ENCODE results near the gene UIMC1. TPM values are rescaled to one million over a fixed set of nuclear protein-coding genes. Genes with fewer than 3 reads are reported as not detected.
A peak's percentile ranks its signal among the peaks of the same experiment; 100 is the strongest.
"Not testable (repeated sequence)": the region's sequence is repeated elsewhere in the genome, so short reads cannot be mapped to it uniquely, and the experiment has no call there.

The UIMC1 gene
- total RNA-seq, 1 experiment from 2014 or later: 33.6 TPM

DNA sequence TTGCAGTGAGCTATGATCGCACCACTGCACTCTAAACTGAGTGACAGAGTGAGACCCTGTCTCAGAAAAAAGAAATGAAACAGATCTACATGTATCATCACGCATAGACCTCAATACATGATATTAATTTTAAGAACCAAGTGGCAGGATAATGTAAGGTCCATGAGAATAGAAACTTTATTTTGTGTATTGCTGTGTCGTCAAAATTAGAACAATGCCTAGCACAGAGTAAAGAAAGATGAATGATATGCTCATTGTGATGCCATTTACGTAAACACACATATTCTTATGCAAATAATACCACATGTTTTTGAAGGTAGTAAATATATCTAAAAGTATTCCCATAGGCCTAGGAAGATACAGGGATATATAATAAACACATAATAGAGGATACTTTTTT is 3.6 kb upstream of the UIMC1 start:
- no peak for DNase-seq (ENCODE audit: extremely low read depth, low read depth)

DNA sequence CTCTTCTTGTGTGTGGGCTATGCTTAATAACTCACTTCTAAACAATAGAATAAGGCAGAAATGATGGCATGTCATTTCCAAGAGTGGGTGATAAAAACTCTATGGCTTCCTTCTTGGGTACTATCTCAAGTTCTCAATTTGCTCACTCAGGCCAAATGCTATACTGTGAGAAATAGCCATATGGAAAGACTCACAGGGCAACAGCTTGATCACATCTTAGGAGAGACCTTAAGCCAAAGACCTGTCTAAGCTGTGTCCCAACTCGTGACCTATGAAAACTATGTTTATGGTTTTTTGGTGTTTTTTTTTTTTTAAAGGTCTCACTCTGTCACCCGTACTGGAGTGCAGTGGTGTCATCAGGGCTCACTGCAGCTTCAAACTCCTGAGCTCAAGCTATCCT is 2.1 kb upstream of the UIMC1 start:
- no peak for DNase-seq (ENCODE audit: extremely low read depth, low read depth)

DNA sequence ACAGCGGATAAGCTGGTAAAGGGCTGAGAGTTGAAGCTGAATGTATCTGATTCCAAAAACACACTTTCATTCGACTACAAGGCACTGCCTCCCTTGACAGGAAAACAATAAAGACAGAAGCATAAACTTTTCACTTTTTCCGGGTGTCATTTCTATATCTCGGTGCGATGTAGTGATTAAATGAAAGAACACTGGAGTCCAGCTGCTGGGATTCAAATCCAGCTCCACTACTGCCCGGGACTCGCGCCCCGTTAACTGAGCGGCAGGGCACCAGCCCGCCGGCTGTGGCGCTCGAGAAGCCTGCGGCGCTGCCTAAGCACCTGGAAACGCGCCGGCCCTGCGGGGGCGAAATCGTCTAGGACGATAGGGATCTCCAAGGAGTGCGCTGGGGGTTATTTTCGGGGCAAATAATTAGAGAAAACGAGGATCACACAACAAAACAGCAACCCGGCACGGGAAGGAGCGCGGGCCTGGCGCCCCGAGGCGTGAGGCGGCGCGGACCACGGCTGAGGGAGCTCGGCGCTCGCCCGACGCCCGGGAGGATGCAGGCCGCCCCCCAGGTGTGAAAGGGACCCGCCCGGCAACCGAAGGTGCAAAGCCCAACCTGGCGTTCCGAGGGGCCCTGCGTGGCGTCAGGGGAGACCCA is 837 bp downstream of the UIMC1 start:
- DNase-seq (ENCODE audit: extremely low read depth, low read depth): peak; percentile 54

DNA sequence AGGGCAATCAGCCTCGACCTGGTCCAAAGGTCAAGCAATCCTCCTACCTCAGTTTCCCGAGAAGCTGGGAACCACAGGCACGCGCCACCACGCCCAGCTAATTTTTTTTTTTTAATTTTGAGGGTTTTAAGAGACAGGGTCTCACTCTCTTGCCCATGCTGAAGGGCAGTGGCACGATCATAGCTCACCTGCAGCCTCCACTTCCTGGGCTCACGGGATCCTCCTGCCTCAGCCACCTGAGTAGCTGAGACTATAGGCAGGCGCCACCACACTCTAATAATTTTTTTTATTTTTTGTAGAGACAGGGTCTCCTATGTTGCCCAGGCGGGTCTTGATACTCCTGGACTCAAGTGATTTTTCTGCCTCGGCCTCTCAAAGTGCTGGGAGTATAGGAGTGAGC is 1.6 kb downstream of the UIMC1 start:
- no peak for DNase-seq (ENCODE audit: extremely low read depth, low read depth)

DNA sequence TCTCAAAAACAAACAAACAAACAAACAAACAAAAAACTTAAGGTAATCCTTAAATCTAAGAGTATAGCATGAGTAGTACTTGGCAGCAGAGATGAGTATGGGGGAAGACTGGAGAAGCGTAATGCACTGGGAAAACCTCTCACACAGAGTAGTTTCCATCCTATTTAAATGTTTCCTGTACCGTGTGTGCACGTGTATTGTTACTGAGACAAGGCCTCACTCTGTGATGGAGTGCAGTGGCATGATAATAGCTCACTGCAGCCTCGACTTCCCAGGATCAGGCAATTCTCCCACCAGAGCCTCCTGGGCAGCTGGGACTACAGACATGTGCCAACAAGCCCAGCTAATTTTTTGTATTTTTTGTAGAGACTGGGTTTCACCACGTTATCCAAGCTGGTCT is 2.9 kb downstream of the UIMC1 start:
- no peak for DNase-seq (ENCODE audit: extremely low read depth, low read depth)

DNA sequence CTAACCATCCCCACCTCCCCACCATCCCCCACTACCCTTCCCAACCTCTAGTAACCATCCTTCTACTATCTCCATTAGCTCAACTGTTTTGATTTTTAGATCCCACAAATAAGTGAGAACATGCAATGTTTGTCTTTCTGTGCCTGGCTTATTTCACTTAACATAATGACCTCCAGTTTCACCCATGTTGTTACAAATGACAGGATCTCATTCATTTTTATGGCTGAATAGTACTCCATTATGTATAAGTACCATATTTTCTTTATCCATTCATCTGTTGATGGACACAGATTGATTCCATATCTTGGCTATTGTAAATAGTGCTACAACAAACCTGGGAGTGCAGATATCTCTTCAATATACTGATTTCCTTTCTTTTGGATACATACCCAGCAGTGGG is 7.1 kb downstream of the UIMC1 start:
- not testable (repeated sequence) for DNase-seq (ENCODE audit: extremely low read depth, low read depth)

DNA sequence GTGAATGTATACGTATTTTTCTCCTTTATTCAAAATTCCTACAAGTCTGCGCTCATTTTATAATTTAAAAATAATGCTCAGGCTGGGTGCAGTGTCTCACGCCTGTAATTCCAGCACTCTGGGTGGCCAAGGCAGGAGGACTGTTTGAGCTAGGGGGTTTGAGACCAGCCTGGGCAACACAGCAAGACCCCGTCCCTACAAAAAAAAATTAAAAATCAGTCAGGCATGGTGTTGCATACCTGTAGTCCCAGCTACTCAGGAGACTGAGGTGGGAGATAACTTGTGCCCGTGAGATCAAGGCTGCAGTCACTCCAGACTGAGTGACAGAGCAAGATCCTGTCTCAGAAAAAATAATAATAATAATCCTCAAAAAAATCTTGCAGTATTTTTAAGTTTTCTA is 7.8 kb downstream of the UIMC1 start:
- no peak for DNase-seq (ENCODE audit: extremely low read depth, low read depth)

DNA sequence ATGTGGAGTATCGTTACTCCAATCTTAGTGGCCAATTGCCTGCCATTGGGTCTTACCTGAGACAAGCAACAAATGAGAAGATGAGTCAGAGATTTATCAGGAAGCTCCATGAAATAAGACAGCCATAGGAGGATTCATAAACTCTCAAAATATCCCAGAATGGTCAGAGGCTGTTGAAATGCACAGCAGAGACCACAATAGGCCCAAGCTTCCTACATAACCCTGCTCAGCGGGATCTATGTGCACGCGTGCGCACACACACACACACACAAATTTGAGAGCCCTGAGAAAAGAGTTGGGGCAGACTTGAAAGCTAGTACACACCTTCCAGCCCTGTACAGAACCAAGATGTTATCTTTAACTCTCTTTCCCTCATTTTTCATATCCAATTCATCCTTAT is 9.8 kb downstream of the UIMC1 start:
- DNase-seq (ENCODE audit: extremely low read depth, low read depth): no peak

DNA sequence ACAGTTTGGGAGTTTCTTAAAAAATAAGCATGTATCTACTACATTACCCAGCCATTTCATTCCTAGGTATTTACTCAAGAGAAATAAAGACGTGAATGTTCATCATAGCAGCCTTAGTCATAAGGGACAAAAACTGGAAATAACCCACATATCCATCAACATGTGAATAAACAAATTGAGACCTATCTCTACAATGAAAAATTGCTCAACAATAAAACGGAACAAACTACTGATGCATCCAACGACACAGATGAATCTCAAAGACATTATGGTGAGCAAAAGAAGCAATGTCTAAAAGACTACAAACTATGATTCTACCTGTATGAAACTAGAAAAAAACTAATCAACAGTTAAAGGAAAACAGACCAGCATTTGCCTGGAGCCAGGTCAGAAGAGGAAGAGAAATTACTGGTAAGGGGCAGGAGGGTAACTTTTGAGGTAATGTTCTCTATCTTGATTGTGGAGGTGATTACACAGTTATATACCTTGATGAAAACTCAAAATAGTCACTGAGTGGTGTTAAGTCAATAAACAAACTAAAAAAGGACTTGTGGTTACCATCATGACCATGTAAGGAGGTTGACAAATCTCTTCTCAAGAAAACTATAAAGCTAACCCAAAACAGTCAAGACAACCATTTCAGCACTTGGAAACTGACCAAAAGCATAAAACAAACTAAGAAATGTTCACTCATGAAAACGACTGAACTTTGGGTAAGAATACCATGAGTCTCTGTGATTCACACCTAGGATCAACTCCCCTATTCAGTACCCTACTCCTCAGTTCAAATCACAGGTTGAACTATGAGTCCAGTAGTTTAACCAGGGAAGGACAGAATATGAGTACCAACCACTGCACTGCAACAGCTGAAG is 10.4 kb downstream of the UIMC1 start:
- no peak for DNase-seq (ENCODE audit: extremely low read depth, low read depth)

DNA sequence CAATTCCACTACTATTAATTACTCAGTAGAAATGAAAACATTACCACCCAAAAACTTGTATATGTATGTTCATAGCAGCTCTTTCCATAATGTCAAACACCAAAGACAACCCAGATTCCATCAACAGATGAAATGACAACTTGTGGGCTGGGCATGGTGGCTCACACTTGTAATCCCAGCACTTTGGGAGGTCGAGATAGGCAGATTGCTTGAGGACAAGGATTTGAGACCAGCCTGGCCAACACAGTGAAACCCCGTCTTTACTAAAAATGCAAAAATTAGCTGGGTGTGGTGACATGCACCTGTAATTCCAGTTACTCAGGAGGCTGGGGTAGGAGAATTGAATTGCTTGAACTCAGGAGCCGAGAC is 11.5 kb downstream of the UIMC1 start:
- no peak for DNase-seq (ENCODE audit: extremely low read depth, low read depth)

DNA sequence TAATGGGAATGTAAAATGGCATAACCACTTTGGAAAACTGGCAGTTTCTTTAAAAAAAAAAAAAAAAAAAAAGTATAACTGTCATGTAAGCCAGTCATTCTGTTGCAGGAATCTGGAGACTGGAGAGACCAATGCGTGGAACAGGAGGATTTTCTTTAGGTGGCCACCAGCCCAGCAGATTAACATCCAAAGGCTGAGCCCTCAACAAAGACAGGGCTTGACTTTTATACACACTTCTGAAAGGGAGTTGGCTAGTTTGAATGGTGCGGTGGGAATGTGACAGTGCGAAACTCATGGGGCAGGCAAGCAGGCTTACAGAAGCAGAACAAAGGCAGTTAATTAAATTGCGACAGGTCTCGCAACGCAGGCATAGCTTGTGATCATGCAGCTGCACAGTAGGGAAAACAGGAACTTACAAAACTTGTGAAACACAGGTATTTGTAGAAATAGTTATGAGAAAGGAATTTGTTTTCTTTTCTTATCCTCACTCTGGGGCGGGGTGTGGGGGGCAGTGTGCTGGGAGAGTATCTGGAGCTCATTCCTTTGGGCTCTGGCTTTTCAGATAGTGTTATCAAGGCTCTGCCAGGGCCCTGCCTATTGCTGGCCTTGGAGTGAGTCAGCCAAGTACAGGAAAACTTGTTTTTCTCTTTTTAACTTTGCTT is 12.0 kb downstream of the UIMC1 start:
- no peak for DNase-seq (ENCODE audit: extremely low read depth, low read depth)

DNA sequence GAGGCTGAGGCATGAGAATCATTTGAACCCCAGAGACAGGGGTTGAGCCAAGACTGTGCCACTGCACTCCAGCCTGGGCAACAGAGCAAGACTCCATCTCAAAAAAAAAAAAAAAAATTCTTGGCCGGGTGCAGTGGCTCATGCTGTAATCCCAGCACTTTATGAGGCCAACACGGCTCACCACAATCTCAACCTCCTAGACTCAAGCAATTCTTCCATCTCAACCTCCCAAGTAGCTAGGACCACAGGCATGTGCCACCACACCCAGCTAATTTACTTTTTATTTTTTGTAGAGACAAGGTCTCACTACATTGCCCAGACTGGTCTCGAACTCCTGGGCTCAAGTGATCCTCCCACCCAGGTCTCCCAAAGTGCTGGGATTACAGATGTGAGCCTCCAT is 13.5 kb downstream of the UIMC1 start:
- DNase-seq (ENCODE audit: extremely low read depth, low read depth): not testable (repeated sequence)

DNA sequence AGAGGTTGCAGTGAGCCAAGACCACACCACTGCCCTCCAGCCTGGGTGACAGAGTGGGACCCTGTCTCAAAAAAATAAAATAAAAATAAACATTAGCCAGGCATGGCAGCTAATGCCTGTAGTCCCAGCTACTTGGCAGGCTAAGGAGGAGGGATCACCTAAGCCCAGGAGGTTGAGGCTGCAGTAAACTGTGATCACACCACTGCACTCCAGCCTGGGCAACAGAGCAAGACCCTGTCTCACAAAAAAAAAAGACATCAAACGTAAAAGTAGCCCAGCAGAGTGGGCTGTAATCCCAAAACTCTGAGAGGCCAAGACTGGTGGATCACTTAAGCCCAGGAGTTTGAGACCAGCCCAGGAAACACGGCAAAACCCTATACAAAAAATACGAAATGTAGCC is 19.0 kb downstream of the UIMC1 start:
- DNase-seq (ENCODE audit: extremely low read depth, low read depth): no peak

DNA sequence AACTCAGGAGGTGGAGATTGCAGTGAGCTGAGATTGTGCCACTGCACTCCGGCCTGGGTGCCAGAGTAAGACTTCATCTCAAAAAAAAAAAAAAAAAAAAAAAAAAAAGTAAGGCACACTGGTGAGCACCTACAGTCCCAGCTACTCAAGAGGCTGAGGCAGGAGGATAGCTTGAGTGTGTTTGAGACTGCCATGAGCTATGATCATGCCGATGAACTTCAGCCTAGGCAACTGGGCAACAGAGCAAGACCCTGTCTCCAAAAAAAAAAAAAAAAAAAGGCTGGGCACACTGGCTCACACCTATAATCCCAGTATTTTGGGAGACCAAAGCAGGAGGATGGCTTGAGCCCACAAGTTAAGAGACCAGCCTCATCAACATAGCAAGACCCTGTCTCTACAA is 20.3 kb downstream of the UIMC1 start:
- no peak for DNase-seq (ENCODE audit: extremely low read depth, low read depth)

DNA sequence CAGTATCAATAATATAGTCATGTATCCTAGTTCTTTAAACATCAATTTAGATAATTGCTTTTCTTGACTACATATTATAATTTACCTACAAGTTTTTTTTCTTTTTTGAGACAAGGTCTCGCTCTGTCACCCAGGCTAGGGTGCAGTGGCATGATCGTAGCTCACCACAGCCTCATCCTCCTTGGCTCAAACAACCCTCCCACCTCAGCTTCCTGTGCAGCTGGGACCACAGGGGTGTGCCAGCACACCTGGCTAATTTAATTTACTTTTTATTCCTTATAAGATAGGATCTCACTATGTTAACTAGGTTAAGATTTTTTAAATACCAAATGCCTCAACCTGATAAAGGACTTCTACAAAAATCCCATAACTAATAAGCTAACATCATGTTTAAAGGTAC is 21.1 kb downstream of the UIMC1 start:
- no peak for DNase-seq (ENCODE audit: extremely low read depth, low read depth)

DNA sequence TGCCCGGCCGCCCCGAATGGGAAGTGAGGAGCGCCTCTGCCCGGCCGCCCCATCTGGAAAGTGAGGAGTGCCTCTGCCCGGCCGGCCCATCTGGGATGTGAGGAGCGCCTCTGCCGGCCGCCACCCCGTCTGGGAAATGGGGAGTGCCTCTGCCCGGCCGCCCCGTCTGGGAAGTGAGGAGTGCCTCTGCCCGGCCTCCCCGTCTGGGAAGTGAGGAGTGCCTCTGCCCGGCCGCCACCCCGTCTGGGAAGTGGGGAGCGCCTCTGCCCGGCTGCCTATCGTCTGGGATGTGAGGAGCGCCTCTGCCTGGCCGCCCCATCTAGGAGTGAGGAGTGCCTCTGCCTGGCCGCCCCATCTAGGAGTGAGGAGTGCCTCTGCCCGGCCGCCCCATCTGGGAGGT is 22.4 kb downstream of the UIMC1 start:
- DNase-seq (ENCODE audit: extremely low read depth, low read depth): not testable (repeated sequence)

DNA sequence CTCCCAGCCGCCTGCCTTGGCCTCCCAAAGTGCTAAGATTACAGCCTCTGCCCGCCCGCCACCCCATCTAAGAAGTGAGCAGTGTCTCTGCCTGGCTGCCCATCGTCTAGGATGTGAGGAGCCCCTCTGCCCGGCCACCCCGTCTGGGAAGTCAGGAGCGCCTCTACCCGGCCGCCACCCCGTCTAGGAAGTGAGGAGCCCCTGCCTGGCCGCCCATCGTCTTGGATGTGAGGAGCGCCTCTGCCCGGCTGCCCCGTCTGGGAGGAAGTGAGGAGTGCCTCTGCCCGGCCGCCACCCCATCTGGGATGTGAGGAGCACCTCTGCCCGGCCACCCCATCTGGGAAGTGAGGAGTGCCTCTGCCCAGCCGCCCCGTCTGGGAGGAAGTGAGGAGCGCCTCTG is 23.0 kb downstream of the UIMC1 start:
- DNase-seq (ENCODE audit: extremely low read depth, low read depth): not testable (repeated sequence)

DNA sequence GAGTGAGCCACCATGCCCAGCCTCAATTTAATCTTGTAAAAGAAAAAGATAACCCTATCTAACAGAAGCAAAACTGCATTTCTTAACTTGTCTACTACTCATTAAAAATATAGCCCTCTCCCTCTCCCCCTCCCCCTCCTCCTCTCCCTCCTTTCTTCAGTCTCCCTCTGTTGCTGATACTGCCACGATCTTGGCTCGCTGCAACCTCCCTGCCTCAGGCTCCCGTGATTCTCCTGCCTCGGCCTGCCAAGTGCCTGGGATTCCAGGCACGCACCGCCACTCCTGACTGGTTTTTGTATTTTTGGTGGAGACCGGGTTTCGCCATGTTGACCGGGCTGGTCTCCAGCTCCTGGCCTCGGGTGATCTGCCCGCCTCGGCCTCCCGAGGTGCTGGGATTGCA is 23.5 kb downstream of the UIMC1 start:
- not testable (repeated sequence) for DNase-seq (ENCODE audit: extremely low read depth, low read depth)

DNA sequence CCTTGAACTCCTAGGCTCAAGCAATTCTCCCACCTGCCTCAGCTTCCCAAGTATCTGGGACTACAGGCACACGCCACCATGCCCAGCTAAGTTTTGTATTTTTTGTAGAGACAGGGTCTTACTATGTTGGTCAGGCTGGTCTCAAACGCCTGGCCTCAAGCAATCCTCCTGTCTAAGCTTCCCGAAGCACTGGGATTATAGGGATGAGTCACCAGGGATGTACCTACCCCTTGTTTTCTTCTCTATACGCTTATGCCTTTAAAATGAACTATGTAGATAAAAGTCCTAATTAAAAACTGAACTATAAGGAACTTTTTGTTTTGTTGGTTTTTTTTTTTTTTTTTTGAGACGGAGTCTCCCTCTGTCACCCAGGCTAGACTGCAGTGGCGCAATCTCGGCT is 25.8 kb downstream of the UIMC1 start:
- DNase-seq (ENCODE audit: extremely low read depth, low read depth): no peak

DNA sequence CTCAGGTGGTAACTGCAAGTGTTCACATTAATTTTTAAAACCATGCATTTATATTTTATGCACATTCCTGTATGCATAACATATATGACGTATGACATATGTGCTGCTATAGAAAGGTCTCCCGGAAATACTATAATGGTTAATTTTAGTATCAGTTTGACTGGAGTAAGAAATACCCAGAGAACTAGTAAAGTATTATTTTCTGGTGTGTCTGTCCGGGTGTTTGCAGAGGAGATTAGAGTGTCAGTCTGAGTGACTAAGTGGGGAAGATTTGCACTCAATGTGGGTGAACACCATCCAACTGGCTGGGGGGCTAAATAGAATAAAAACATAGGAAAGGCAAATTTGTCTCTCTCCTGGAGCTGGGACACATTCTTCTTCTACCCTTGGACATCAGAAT is 26.9 kb downstream of the UIMC1 start:
- no peak for DNase-seq (ENCODE audit: extremely low read depth, low read depth)

DNA sequence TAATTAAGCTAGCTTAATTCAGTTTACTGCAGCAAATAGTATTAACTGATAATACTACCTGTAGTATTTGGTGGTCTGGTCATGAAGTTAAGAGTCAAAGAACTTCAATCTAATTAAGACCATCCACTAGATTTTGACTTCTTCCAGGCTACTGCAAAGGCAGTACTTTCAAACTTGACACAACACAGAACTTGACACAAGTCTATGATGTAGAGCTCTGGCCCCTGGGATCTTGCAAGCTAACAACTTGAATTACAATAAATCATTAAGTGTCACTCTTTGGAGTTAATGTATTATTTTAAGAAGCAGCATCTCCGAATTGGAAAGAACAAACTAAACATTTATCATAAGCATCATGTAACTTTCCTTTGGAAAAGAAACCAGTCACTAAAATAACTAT is 40.9 kb downstream of the UIMC1 start:
- no peak for DNase-seq (ENCODE audit: extremely low read depth, low read depth)

DNA sequence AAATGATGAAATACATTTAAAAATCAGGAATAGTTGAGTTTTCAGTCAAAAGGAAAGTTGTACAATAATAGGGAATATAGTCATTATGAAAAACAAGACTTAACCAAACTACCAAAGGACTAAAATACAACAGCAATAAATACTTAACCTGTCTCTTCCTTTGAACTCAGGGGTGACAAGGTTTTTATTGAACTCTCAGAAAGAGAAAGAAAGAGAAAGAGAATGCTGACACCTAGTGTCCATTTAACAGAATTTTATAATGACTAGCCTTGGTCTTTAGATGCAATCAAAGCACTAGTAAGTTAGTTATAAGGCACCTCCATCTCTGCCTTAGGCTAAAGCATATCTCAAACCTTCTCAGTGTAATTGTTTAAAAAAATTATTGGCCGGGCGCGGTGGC is 47.5 kb downstream of the UIMC1 start:
- DNase-seq (ENCODE audit: extremely low read depth, low read depth): peak; percentile 49
